Activated CD8-positive, alpha-beta T cell treated with anti-CD3 and anti-CD28 coated beads for 36 hours (primary cell): ENCODE measurements around the gene TJP3. TPM values are rescaled to one million over a fixed set of nuclear protein-coding genes. Genes with fewer than 3 reads are reported as not detected.

Experiments
- ATAC-seq: fragments of 200-7000 bp; cut with Tn5 transposase; one replicate; pipeline ENCODE4 v1.10.0; 2021; ENCODE audit warnings: mild to moderate bottlenecking, moderate library complexity
- CTCF ChIA-PET: fragments of 350-600 bp; sonication (Branson Sonifier 250); formaldehyde crosslinking; loops from one replicate; lab custom pipeline; 2021; ENCODE audit warnings: antibody characterized with exemption; lab: Charles Lee
- POLR2A ChIA-PET: fragments of 350-600 bp; sonication (Branson Sonifier 250); formaldehyde crosslinking; loops from one replicate; lab custom pipeline; 2021; ENCODE audit warnings: antibody characterized with exemption; lab: Charles Lee
- DNase-seq: peaks from one replicate; pipeline ENCODE4 v3.0.0-alpha.2; 2020
- H3K27ac Mint-ChIP-seq: one replicate; pipeline ENCODE4 v1.8.0; 2021; ENCODE audit warnings: mild to moderate bottlenecking, mixed read lengths
- H3K27me3 Mint-ChIP-seq: one replicate; pipeline ENCODE4 v1.8.0; 2021; ENCODE audit warnings: mixed read lengths
- H3K36me3 Mint-ChIP-seq: one replicate; pipeline ENCODE4 v1.8.0; 2021; ENCODE audit warnings: low read depth, mixed read lengths
- H3K4me1 Mint-ChIP-seq: one replicate; pipeline ENCODE4 v1.8.0; 2021; ENCODE audit warnings: low read depth, mixed read lengths
- H3K4me3 Mint-ChIP-seq: one replicate; pipeline ENCODE4 v1.8.0; 2021; ENCODE audit warnings: mild to moderate bottlenecking, moderate library complexity, mixed read lengths
- H3K9me3 Mint-ChIP-seq: one replicate; pipeline ENCODE4 v1.8.0; 2021; ENCODE audit warnings: mixed read lengths
- intact Hi-C: fragments of 100-400 bp; cut with micrococcal nuclease; formaldehyde crosslinking; loops from one replicate; pipeline ENCODE4 v1.10.0; 2022
- total RNA-seq, 2 experiments: library from RNA; stranded (reverse); gene quantifications; one replicate each; pipeline ENCODE4 v1.2.3, GENCODE V29; 2021
- TF ChIP-seq, protein P1 (sequence below): fragments of 200-600 bp; IDR thresholded peaks from one replicate; pipeline ENCODE4 v1.8.0; 2022; ENCODE audit warnings: antibody characterized with exemption, mild to moderate bottlenecking

Gene TJP3
- total RNA-seq, 2 experiments from 2014 or later, result 0.69 to 2.4 TPM

DNA sequence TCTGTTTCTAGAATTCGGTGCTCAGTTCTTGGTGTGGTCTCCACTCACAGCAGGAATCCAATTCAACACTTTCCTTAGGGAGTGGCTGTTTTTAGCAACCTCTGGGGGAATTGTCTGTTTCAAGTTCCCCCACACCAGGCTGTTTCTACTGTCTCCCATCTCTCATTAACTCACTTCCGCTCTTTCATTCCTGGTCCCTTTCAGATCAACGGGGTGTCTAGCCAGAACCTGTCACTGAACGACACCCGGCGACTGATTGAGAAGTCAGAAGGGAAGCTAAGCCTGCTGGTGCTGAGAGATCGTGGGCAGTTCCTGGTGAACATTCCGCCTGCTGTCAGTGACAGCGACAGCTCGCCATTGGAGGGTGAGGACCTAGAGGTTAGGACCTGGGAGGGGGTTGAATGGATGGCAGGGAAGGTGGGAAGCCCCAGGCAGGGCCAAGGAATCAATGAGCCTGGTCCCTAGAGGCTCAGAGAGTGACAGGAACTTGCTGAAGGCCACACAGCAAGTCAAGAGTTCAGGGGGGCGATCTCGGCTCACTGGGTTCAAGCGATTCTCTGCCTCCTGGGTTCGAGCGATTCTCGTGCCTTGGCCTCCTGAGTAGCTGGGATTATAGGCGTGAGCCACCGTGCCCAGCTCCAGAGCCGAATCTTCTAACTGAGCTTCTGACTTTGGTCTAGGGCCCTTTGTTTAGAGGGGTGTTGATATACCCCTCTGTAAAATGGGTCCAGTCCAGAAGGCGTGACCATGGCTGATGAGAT, 25.5 kb downstream of the TJP3 start:
- ChIA-PET CTCF (interaction anchor here (0.8 to 1.2 kb wide), 2 partner anchors 12 to 88 kb away, joined by 3 read pairs; no protein-coding TSS in a partner anchor), POLR2A (no interaction called here)
- DNase-seq (no peak), ATAC-seq (no peak)
- intact Hi-C loops, result no loop called here
- H3K27me3 Mint-ChIP-seq, result no peaks in the 10 kb centered on the region
- no peak overlapping the region for H3K27ac Mint-ChIP-seq
- H3K36me3 Mint-ChIP-seq, result no peaks in the 10 kb centered on the region
- H3K4me3 Mint-ChIP-seq, result no peak overlapping the region
- TF ChIP-seq, protein P1, sequence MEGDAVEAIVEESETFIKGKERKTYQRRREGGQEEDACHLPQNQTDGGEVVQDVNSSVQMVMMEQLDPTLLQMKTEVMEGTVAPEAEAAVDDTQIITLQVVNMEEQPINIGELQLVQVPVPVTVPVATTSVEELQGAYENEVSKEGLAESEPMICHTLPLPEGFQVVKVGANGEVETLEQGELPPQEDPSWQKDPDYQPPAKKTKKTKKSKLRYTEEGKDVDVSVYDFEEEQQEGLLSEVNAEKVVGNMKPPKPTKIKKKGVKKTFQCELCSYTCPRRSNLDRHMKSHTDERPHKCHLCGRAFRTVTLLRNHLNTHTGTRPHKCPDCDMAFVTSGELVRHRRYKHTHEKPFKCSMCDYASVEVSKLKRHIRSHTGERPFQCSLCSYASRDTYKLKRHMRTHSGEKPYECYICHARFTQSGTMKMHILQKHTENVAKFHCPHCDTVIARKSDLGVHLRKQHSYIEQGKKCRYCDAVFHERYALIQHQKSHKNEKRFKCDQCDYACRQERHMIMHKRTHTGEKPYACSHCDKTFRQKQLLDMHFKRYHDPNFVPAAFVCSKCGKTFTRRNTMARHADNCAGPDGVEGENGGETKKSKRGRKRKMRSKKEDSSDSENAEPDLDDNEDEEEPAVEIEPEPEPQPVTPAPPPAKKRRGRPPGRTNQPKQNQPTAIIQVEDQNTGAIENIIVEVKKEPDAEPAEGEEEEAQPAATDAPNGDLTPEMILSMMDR, result no peak
- H3K9me3 Mint-ChIP-seq, result no peaks in the 10 kb centered on the region
- H3K4me1 Mint-ChIP-seq, result no peaks in the 10 kb centered on the region

DNA sequence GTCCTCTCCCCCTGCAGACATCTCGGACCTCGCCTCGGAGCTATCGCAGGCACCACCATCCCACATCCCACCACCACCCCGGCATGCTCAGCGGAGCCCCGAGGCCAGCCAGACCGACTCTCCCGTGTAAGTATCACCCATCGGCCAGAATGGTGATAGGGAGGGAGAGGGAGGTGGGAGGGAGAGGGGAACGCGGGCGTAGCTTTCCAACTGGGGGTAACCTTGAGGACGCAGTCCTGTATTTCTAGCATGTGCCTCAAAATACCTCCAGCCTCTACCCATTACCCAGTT, 26.1 kb downstream of the TJP3 start:
- Mint-ChIP-seq H3K4me3 (no peak overlapping the region), H3K27ac (no peak overlapping the region), H3K4me1 (no peaks in the 10 kb centered on the region), H3K27me3 (no peaks in the 10 kb centered on the region), H3K9me3 (no peaks in the 10 kb centered on the region), H3K36me3 (no peaks in the 10 kb centered on the region)
- DNase-seq (no peak), ATAC-seq (no peak)
- ChIA-PET CTCF (interaction anchor here (0.8 to 1.2 kb wide), 2 partner anchors 12 to 88 kb away, joined by 3 read pairs; no protein-coding TSS in a partner anchor), POLR2A (no interaction called here)
- intact Hi-C loops, result no loop called here
- TF ChIP-seq, protein P1, result no peak

DNA sequence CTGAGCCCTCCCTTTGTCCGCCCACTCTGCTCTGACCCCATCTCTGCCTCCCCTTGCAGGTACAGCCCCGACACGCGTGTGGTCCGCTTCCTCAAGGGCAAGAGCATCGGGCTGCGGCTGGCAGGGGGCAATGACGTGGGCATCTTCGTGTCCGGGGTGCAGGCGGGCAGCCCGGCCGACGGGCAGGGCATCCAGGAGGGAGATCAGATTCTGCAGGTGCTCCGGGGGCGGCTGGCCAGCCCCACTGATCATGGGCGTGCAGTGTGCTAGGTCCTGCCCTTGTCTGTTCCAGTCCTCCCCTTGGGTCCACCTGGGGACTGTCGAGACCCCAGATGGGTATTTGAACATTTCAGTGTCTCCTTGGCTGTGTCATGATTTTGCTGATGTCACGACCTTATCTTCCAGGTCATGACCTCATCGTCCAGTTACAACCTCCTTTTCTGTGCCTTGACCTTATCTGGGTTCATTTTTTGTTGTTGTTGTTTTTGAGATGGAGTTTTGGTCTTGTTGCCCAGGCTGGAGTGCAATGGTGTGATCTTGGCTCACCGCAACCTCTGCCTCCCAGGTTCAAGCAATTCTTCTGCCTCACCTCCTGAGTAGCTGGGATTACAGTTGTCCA, 28.0 kb downstream of the TJP3 start:
- H3K36me3 Mint-ChIP-seq, result no peaks in the 10 kb centered on the region
- H3K27ac Mint-ChIP-seq, result no peak overlapping the region
- H3K27me3 Mint-ChIP-seq, result no peaks in the 10 kb centered on the region
- no peaks in the 10 kb centered on the region for H3K9me3 Mint-ChIP-seq
- H3K4me3 Mint-ChIP-seq, result no peak overlapping the region
- ChIA-PET POLR2A (no interaction called here), CTCF (no interaction called here)
- no peak for ATAC-seq
- no peak for DNase-seq
- TF ChIP-seq, protein P1, result no peak
- peaks cover 3% of the 10 kb centered on the region for H3K4me1 Mint-ChIP-seq
- intact Hi-C loops, result no loop called here

DNA sequence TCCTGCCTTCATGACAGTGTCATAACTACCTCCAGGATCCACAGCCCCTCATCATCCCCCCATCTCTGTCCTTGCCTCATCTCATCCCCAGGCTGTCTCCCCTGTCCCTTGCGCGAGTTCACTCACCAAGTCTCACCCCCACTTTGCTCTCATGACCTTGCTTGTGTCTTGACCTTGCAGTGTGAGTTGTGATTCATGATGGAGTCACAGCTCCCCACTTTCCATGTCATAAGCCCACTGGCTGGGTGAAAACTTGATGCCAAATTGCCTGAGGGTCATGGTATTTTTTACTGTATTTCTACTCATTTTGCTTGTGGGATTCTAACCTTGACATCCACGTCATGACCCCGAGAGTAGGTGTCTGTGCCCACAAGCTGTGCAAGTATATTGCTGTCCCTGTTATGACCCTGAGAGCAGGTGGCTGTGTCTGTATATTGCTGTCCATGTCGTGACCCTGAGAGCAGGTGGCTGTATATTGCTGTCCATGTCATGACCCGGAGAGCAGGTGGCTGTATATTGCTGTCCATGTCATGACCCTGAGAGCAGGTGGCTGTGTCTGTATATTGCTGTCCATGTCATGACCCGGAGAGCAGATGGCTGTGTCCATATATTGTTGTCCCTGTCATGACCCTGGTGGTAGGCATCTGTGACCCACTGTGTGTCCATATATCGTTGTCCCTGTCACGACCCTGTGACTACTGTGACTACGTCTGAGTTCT, 29.5 kb downstream of the TJP3 start:
- no peak overlapping the region for H3K4me3 Mint-ChIP-seq
- no peak overlapping the region for H3K27ac Mint-ChIP-seq
- no peak for ATAC-seq
- TF ChIP-seq, protein P1, result no peak
- DNase-seq, result no peak
- H3K27me3 Mint-ChIP-seq, result no peaks in the 10 kb centered on the region
- no peaks in the 10 kb centered on the region for H3K9me3 Mint-ChIP-seq
- no peaks in the 10 kb centered on the region for H3K36me3 Mint-ChIP-seq
- ChIA-PET CTCF (no interaction called here), POLR2A (interaction anchor here (0.7 kb wide), 1 partner anchor 92 kb away, joined by 3 read pairs; no protein-coding TSS in a partner anchor)
- intact Hi-C loops, result no loop called here
- peaks cover 3% of the 10 kb centered on the region for H3K4me1 Mint-ChIP-seq
